Tibial nerve (tissue), 4 donors: ENCODE results near the gene MC1R.

Experiments
- CTCF ChIP-seq, 5 experiments: fragments of 200-600 bp in 3 of 5; fragments of 450-650 bp in 2 of 5; sonication (generic) in 3 of 5; IDR thresholded peaks; one replicate each; pipeline ENCODE4 v1.5.1; 2016 to 2019; ENCODE audit warnings: antibody characterized with exemption in 5 of 5, mild to moderate bottlenecking in 3 of 5, moderate library complexity in 2 of 5
- EP300 ChIP-seq, 2 donors: sonication (generic); formaldehyde crosslinking; IDR thresholded peaks; one replicate each; pipeline ENCODE4 v1.6.1; 2017; ENCODE audit warnings: antibody characterized with exemption in 2 of 2, mild to moderate bottlenecking in 1 of 2
- POLR2A ChIP-seq, 2 donors: fragments of 450-650 bp; IDR thresholded peaks; one replicate each; pipeline ENCODE4 v1.6.1; 2017; ENCODE audit warnings: antibody characterized with exemption in 2 of 2, mild to moderate bottlenecking in 2 of 2, moderate library complexity in 2 of 2

- TF ChIP-seq EP300 (IDR thresholded peaks at IDR 0.05): no peak
- TF ChIP-seq CTCF (IDR thresholded peaks at IDR 0.05): no peak
- no peak for TF ChIP-seq POLR2A (IDR thresholded peaks at IDR 0.05)
Observed at GRCh38 chr16:89951509-89951908, 32.8 kb downstream of the MC1R start.
